CD4-positive, alpha-beta T cell treated with Interferon gamma for 1 hour (primary cell): ENCODE measurements around the gene PTPN14.
"Not testable (repeated sequence)": the region's sequence is repeated elsewhere in the genome, so short reads cannot be mapped to it uniquely, and the experiment has no call there.

ENCODE experiments used
- DNase-seq: peaks from one replicate; pipeline ENCODE4 v3.0.0-alpha.2; 2020

The PTPN14 gene

DNA sequence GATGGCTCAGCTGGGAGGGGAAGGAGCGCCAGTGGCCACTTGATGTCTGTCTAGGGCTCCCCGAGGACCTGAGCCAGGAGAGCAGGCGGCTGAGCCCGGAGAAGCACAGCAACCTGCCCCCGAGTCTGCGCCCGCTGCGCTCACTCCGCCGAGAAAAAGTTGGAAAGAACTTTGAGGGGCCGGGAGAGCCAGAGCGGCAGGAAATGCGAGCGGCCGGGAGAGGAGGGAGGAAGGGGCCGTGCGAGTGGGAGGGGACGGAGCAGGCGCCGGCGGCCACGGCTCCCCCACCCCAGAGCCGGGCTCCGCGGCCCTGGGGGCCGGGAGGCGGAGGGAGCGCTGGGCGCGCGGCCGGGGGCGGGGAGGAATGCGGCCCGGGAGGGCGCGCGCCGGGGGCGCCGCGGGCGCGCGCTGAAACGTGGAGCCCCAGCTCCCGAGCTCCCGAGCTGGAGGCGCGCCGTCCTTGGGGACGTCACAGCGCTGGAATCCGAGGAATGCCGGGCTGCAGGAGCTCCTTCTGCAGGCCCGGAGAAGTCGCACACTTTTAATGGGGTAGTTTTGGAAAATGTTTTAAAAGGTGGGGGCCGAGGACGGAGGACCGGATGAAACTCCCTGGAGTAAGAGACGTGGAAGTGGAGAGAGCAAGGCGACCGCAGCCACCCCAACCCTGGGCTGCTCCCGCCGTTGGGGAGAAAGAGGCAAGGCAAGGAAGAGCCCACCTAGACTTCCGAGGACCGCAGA lies at the start of gene PTPN14:
PTPN14 (minus strand) TSS at position 167 of the 738 bp plus-strand sequence. CDS start 86,799 bp downstream, outside the sequence.
- no peak for DNase-seq

DNA sequence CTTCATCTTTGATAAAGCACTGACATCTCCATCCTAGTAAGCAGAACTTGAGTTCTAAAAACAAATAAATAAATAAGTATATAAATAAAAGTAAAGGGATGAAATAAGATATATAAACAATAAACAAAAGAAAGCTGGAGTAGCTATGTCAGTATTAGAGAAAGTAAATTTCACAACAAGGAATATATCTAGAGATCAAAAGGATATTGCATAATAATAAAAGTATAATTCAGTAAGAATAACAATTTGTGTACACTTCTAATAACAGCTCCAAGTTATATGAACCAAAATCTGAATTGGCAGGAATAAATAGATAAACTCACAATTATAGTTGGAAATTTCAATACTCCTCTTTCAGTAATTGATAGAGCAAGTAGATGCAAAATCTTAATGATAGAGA lies 41.8 kb upstream of the PTPN14 start:
- no peak for DNase-seq

DNA sequence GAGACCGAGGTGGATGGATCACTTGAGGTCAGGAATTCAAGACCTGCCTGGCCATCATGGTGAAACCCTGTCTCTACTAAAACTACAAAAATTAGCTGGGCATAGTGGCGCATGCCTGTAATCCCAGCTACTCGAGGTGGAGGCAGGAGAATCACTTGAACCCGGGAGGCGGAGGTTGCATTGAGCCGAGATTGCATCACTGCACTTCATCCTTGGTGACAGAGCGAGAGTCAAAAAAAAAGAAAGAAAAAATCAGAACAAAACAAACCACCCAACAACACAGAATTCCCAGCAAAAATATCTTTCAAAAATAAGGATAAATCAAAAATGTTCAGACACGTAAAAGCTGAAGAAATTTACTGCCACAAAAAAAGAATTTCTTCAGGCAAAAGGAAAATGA lies 40.5 kb upstream of the PTPN14 start:
- DNase-seq = not testable (repeated sequence)

DNA sequence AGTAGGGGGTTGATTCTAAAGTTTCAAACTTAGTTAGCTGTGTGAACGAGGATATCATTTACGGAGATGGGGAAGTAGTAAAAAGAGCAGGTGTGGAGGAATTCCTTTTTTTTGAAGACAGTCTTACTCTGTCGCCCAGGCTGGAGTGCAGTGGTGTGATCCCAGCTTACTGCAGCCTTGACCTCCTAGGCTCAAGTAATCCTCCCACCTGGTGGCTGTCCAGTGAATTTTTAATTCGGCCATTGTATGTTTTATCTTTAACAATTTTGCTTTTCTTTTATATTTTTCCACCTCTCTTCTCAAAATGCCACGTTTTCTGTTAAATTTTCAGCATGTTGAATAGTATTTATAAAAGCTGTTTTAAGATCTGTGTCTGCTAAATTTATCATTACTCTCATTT lies 39.3 kb upstream of the PTPN14 start:
- no peak for DNase-seq

DNA sequence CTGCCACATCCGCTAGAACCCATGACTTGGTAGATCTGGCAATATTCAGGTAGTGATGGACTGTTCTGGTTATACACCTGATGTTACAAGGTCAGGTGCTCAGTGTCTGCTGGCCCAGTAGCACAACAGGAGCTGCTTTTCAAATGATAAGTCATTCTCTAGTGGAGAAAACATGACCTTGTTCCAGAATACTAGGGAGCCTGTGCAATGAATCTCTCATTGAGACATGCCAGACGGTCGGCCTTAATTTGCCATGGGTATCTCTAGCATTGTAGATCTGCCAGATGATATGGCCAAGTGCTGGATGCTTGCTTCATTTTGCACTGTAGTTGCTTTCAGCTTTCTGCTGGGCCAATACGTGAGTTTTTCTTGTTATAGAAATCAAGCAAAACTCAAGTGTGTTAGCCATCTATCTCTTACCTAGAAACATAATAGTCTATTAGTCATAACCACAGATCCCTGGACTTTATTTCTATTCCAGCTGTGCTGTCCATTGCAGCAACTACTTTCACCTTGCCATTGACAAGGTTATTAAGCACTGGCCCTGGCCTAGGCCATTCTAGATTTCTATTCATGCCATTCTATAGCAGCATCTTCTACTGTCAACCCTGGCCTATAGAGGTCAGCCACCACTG lies 37.7 kb upstream of the PTPN14 start:
- no peak for DNase-seq

DNA sequence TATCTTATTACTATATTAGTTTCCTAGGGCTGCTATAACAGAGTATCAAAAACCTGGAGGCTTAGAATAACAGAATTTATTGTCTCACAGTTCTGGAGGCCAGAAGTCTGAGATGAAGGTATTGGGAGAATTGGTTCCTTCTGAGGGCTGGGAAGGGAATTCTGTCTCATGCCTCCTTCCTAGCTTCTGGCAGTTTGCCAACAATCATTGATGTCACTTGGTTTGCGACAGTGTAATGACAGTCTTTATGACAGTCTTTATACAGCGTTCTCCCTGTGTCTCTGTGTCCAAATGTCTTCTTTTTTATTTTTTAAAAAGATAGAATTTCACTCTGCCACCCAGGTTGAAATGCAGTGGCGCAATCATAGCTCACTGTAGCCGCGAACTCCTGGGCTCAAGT lies 35.8 kb upstream of the PTPN14 start:
- DNase-seq = no peak

DNA sequence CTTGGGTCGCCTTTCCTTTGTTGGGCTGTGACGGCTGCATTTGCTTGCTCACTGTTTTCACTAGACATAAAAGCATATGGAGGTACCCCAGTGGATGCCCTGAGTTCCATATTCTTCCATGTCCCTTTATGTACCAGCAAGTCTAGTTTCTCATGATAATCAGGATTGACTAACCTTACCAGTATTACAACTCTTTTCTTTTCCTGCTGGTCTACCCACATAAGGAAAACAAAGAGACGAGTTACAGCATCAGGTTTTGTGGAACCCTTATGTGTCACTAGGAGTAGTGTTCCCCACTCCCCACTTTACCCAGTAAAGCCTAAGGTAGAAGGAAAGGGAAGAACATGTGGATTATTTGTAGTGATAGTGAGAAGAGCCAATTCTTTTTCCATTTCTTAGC lies 35.2 kb upstream of the PTPN14 start:
- no peak for DNase-seq

DNA sequence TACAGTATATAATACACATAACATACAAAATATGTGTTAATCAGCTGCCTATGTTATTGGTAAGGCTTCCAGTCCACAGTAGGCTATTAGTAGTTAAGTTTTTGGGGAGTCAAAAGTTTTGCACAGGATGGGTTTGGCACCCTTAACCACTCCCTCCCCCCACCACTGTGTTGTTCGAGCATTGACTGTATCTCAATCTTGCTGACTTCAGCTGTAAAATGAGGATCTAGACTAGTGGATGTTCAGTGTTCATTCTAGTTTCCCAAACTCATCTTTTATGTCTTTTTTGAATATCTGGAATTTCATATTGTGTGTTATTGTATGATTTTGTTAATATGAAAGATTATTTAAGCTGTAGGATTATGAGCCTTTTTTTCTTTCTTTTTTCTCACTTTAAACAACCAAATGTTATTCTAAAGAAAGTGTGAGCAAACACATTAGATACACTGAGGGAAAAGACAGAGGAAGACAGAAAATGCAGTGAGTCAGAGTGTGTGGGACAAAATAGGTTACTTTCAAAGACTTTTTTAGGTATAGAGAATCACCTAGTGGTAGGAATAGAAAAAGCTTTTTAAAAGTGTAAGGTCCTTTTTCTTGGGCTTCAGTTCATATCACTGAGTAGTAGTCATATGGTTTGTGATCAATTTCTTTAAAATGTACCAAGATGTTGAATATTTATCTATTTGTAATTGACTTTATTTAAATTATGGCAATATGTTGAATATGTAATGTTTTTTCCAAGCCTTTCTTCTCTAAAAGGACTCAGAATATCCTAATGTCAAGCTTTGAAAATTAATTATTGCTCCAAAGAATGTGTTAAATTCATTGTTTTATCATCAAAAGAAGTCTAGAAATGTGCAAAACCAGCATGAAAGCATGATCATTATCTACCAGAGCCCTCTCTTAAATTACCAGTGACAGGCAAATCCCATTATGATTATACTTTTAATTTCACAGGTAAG lies 33.7 kb upstream of the PTPN14 start:
- no peak for DNase-seq

DNA sequence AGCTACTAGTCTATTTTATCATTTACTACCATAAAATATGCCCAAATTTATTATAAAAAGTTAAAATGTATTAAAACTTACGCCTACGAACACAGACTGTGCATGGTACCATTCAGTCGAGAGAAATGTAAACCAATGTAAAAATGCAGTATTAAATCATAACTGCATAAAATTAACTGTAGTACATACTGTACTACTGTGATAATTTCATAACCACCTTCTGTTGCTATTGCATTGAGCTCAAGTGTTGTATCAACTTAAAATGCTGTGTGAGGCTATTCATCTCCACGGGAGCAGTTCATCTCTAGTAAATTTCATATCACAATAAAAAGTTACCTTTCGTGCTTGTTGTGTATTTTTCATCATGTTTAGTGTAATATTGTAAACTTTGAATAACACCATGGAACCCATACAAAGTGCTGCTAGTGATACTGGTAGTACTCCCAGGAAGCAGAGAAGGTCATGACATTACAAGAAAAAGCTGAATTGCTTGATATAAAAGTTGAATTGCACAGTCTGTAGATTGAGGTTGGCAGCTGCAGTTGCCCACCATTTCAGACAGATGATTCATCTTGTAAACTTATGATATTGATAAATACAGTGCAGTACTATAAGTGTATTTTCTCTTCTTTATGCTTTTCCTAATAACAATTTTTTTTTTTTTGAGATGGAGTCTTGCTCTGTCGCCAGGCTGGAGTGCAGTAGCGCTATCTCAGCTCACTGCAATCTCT lies 32.6 kb upstream of the PTPN14 start:
- no peak for DNase-seq

DNA sequence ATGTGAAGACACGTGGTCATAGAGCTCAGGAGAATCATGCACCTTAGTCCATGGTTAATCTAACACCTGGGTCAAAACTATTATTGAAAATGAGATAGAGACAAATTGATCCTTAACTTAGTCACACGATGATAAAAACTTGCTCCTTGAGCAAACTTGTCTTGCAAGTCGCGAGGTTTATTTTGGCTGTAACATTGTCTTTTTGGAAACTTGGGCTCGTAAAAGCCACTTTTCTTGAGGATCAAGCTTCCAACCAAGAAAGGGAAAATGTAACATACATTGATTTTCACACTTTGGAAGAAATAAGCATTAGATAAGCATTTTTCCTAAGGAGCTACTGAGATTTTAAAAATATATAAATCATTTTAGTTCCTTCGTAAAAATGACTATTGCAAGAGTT lies 31.7 kb upstream of the PTPN14 start:
- no peak for DNase-seq

DNA sequence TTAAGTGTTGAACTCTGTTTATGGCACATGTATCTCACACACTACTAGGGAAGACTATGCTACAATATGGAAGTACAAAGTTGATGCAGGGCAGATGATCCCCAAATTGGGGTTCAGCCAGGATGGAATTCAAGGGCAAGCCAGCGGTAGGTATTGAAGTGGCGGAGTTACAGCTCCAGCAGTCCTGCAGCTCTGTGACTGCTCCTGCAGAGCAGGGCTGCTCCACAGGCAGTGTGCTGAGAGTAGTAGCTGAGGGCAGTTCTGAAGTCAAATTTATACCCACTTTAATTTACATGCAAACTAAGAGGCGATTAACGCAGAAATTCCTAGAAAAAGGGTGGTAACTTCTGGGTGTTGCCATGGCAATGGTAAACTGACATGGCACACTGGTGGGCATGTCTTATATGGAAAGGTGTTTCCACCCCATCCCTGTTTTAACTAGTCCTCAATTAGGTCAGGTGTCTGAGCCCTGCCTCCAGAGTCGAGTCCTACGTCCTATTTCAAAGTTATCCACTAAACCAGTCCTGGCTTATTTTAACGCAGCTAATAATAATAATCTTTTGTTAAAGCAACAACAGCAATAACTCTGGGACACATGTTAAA lies 31.0 kb upstream of the PTPN14 start:
- no peak for DNase-seq

DNA sequence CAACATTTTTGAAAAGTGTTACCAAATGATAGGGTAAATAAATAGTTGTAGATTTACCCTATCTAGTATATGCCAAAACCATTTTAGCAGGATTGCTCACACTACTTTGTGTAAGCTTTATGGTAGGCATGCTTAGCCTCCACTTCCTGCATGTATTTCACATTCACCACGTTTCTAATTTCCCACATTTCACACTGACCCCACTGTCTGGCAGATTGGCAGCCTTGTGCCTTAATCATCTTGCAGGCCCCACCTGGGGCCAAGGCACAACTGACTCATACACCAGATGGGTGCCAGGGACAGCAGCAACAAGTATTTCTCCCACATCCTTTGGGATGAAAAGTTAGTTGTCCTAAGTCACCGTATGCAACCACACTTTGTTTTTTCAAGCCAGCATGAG lies 30.4 kb upstream of the PTPN14 start:
- DNase-seq = no peak

DNA sequence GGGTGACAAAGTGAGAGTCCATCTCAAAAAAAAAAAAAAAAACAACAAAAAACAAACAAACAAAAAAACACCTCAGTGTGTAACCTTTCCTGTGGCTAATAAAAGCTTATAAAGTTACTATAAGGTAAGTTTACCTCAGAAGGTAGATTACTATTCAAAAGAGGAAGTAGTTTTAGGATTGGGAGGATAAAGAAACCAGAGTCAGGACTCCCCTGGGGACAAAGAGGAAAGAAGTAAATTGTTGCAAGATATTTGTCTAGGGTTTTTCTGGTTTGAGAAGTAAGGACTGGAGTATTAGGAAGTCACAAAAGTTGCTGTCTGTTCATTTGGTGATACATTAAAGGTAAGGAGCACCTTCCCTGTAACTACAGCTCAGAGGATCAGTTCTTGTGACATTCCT lies 27.8 kb upstream of the PTPN14 start:
- no peak for DNase-seq

DNA sequence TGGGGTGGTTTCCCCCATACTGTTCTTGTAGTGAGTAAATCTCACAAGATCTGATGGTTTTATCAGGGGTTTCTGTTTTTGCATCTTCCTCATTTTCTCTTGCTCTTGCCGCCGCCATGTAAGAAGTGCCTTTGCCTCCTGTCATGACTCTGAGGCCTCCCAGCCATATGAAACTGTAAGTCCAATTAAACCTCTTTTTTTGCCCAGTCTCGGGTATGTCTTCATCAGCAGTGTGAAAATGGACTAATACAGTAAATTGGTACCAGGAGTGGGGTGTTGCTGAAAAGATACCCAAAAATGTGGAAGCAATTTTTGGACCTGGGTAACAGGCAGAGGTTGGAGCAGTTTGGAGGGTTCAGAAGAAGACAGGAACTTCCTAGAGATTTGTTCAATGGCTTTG lies 24.7 kb upstream of the PTPN14 start:
- not testable (repeated sequence) for DNase-seq

DNA sequence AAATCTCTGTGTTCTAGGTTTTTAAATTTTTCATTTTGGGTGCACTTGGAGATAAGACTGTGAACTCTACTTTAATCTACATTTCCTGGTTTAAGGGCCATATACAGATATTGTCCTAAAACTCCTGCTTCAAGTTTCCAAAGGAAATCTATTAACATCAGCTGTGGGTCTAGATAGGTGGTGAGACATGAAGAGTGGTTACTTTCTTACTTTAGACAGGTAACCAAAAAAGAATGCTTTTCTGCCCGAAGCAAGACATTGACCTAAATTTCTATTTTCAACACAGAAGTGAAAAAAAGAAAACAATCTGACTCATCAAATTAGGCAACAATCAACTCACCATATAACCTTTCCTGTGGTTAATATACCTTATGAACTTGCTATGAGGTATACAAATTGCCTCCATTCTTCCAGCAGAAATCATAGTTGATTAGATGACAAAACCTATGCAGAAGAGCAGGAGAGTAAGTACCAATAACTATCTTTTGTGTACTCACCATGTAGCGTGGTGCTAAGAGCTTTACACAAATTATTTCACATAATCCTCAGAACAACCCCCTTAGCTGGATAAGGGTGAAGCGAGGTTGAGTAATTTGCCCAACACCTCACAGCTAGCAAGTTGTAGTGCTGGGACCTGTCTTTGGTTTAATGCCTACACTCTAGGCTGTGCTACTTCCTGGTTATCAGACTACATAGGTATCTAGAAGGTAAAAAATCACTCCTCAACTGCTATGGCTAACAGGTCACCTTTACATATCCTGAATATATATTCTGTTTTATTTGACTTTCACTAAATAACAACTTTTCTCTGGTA lies 23.4 kb upstream of the PTPN14 start:
- no peak for DNase-seq

DNA sequence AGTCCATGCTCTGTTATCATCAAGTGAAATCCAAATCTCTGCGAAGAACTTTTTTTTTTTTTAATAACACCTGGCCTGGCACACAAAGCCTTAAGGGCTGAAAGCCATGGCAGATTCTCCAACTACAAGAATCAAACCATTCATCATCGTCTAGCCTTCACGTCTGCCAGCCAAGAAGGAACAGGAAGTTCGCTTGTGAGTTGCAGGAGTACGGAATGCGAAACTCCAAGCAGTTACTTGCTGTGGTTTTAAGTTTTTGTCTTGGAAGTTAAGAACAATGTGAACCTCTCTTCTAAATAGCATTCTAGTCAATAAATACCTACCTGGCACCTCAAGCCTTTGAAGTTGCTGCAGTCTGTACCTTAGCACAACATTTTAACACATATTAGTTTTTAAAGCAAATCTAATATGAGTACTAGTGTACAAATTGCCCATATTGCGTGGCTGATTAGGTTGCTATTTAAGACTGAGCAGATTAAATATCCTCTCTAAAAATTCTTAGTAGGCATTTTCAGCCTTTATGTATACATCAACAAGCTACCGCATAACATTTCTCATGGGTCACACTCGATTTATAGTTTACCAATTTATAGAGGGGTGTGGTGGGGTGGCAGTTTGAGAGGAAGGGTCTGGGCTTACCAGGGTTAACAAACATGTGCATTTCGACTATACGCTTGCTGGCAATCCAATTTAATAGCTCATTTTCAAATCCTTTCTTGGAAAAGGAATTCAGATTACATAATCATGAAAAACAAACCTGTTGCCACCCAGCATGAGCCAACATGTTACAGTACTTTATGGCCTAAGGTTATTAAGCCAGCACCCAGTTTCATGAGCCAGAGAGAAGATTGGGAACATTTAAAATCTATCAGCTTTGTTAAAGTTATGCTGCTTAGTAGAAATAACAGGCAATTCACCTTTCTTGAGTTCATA lies 22.2 kb upstream of the PTPN14 start:
- no peak for DNase-seq

DNA sequence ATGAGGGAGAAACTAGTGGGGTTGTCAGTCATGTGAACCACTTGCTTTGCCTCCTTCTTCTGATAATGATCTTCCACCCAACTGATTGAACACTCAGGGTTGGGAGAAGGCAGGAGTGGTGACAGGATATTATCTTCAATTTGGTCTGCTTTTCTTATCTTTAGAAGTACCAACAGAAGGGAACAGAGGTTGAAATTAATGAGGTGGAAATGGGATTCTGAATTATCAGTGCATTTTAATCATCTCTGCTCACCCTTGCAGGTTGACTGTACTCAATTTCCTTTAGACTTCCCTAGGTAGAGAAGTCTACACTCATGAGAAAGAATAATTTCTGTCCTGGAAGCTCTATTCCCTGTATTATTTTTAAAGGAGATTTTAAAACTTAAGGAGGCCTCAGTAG lies 19.9 kb upstream of the PTPN14 start:
- no peak for DNase-seq

DNA sequence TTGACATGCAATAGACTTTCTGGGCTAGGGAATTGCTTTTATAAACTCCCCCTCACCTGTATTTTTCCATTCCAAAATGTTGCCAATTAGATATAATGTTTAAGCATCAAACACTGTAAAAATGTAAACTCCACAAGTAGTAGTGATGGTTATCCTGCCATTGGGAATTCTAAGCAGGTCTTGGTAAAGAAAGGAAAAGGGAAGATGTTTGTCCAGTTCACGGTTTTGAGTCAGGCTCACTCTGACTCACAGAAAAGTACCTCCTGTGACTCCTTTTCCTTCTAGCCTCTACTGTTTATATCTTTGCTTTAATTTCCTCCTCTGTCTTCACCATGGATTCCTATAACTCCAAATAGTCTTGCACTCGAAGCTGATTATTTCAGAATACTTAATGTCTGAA lies 19.0 kb upstream of the PTPN14 start:
- no peak for DNase-seq

DNA sequence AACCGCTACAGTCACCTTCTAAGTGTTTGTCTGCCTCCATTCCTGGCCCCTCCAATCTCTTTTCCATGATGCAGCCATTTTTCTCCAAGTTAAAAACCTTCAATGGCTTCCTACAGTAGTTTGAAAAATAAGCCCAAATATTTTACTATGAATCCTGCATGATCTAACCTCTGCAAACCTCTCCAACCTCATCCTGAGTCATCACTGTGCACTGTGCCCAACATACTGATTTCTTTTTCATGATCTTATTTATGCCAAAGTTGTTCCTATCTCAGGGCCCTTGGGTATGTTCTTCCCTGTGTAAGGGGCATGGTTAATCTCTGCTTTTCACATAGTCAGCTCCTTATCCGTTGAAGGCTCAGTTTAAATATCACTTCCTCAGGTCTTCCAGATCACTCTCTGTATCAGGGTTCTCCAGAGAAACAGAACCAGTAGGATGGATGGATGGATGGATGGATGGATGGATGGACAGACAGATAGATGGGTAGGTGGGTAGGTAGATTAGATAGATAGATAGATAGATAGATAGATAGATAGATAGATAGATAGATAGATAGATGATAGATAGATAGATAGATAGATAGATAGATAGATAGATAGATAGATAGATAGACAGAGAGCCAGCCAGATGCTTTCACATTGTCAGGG lies 18.1 kb upstream of the PTPN14 start:
- DNase-seq = no peak

DNA sequence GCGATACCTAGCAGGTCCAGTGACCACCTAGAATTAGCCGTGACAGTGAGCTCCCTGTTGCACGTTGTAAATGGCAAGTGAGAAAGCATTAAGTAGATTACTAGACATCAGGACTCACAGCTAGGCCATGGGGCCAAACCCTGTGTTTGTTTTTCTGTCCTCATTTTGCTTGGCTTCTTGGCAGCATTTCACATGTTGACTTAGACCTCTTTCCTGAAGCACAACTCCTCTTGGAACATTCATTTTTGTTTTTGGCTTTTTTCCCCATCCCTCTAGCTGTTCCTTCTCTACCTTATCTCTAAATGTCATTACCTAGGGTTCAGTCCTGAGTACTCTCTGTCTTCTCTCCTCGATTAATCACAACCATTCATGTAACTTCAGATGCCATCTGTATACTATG lies 16.9 kb upstream of the PTPN14 start:
- DNase-seq = no peak
